ENCODE measurements around the gene ZNF474.
A peak's percentile ranks its signal among the peaks of the same experiment; 100 is the strongest.
"Not testable (repeated sequence)": the region's sequence is repeated elsewhere in the genome, so short reads cannot be mapped to it uniquely, and the experiment has no call there.

Gene ZNF474

GRCh38 chr5:122129306-122129705, at the start of gene ZNF474:
Gene ZNF474 (plus strand): TSS chr5:122129546. CDS start chr5:122151991, 22,445 bp downstream.
- DNase-seq = peak in 9 of 56 donors; percentile 1 to 54 (median 8)

DNA sequence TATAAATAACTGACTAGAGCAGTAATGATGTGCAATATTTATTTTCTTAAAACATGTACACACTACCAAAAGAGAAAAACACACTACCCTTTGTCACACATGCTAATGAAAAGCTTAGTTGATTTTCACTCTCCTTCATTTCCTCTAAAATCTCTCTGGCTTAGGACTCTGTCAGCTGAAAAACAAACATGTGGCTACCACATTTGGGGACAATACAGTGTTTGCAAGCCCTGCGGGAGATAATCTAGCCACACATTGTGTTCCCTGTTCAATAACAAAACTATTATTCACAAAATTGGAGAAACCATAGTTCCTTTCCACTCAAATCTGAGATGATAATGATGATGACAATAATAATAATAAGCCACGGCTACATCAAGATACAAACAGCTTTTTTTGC, 47.8 kb upstream of the ZNF474 start:
- DNase-seq = no peak

DNA sequence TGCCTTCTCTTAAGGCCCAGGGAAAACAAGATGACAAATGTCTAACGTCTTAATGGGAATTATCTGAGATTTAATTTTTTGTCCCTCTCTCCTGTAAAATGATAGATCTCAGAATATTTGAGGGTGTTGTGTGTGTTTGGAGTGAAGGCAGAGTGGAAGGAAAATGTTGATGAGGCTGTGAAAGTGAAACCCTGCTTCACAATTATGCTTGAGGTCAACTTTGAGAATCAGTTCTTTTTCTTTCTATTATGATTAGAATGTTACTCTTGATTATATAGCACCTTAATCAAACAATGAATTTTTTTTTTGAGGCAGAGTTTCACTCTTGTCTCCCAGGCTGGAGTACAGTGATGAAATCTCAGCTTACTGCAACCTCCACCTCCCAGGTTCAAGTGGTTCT, 45.8 kb upstream of the ZNF474 start:
- no peak for DNase-seq

- DNase-seq = no peak
These were observed 44.3 kb upstream of the ZNF474 start for GRCh38 chr5:122085041-122085440.

GRCh38 chr5:122089096-122090013, 40.0 kb upstream of the ZNF474 start:
- DNase-seq = no peak

DNA sequence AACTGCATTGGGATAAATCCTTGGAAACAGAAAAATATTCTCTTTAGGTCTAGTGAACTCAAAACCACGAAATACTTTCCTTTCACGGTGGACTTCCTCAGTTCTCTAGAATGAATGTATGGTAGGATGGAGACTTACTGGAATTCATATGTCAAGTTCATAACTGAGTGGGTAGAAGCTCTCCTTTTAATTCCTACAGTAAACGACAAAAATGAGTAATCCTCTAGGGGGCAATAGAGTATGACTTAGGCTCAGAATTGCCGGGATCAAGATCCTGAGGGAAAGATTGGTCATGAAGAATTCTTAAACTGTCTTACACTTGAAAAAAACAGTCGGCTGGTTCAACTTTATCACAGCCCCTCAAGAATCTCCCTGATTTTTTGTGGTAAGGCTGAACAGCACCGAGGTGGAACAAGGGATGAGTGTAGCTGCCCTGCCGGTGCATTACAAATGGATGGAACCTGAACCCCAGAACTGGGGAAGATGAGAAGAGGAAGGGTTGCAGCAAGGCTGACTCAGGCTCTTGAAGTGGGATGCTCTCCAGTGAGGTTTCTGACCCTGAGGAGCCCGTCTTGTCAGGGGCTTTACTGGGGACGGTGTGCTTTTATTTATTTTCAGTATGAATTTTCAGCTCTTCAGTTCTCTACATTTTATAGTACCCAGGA, 37.3 kb upstream of the ZNF474 start:
- DNase-seq = no peak

- no peak for DNase-seq
These were observed 35.7 kb upstream of the ZNF474 start for GRCh38 chr5:122093415-122094180.

DNA sequence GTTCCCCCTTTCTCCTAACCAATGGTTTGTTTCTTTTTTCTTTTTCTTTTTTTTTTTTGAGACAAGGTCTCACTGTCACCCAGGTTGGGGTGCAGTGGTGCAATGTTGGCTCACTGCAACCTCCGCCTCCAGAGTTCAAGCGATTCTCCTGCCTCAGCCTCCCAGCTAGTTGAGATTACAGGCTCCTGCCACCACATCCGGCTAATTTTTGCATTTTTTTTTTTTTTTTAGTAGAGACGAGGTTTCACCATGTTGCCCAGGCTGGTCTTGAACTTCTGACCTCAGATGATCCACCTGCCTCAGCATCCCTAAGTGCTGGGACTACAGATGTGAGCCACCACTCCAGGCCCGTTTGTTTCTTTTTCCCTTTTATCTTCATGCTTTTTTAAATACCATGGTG, 35.1 kb upstream of the ZNF474 start:
- not testable (repeated sequence) for DNase-seq

- no peak for DNase-seq
These were observed 34.2 kb upstream of the ZNF474 start for GRCh38 chr5:122095158-122095557.

DNA sequence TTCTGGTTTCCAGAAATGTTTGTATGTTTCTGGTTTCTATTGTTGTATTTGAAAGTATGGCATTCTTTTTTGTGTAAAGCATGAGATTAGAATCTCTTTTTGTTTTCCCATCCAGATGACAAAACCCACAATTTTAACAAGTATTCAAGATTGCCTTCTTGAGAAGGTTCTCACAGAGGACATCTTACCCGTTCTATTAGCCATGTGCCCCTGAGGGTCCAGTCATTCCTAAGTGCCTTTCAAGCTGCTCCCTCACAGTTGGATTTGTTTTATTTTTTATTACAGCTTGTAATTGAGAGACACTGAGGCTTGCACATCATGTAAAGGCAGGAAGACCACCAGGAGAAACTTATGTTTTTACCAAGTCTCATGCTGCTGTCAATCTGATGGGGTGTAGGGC, 32.0 kb upstream of the ZNF474 start:
- no peak for DNase-seq

- DNase-seq = no peak
These were observed 30.1 kb upstream of the ZNF474 start for GRCh38 chr5:122099060-122099790.

GRCh38 chr5:122101636-122102285, 27.6 kb upstream of the ZNF474 start:
- DNase-seq = no peak

DNA sequence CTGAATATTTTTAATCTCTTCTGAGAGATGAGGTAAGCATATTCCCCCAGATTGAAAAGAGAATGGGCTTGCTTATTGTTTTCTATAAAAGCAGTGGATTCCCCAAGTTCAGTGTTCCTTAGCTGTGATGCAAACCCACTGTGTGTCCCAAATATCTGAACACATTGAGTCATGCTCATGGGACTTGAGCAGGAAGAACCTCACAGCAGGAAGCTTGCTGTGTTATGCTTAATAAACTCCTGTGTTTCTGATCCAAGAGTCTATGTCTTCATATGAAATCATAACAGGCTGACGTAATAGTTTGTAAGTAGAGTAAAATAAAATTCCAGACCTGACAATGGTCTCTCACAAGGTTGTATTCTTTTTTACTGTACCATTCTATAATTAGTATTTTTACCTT, 26.5 kb upstream of the ZNF474 start:
- no peak for DNase-seq

DNA sequence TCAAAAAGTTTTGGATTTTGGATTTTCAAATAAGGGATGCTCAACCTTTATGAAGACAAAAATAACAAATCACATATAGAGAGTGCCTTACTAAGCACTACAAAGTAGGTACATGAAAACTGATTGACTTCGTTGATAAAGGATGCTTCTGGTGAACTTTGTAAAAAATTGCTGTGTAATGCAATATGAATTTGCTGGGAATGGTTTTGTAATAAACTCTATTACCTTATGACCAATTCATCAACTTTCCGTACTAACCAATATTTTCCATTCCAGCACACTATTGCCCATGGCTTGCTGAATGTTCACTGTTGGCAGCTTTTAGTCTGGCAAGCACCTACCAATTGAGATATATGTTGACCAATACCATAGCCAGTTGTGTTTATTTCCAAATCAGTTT, 23.4 kb upstream of the ZNF474 start:
- no peak for DNase-seq

DNA sequence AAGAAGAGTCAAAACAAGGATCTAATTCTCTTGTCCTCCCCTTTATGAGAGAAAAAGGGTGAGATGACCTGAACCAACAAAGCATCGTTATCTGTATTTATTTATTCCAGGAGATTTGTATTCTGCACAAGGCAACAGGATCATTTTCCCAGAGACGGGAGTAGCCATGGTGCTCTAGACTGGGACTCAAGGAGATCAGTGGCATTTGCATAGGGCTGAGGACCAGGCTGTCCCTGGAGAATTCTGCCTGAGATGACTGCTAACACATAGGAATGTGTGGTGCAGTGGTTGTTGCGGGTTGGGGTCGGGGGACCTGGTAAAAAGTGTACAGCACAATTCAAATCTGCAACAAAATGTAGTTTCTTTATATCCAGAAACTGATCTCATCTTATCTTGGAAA, 22.3 kb upstream of the ZNF474 start:
- DNase-seq = no peak

GRCh38 chr5:122110987-122111386, 18.4 kb upstream of the ZNF474 start:
- no peak for DNase-seq

GRCh38 chr5:122111460-122111859, 17.9 kb upstream of the ZNF474 start:
- no peak for DNase-seq

- no peak for DNase-seq
These were observed 17.3 kb upstream of the ZNF474 start for GRCh38 chr5:122112063-122112462.

DNA sequence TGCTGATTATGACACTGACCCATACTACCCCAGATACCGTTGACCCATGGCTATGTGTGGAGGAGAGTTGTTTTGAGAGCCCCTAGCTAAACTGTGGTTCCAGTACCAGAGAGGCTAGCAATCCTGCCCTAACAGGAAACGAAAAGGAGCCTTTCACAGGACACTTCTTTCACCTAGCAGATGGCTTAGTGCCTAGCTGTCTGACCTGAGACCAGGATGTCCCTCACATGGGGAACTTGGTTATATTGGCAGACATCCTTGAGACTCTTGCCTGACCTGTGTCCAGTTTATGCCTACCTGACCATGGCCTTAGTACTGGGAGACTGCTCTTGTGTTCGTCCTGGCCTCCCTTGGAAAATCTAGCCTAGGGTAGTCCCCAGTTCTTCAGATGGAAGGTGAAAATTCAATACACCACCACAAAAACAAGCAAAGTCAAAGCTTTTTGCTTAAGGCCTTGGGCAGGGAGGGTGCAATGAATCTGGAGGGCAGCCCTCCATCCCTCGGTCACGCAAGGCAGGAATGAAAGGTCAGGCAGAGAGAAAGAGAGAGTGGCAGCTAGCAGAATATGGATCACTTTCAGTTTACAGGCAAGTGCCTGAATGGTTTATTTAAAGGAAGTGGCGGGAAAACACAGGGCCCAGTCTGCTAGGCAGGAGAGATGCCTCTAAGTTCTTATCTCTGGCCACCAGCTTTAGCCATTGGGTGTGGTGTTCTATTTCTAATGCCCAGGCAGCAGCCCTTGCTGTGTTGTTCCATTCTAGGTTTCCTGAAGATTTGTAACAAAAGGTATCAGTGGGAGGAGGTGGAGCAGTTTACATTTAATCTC, 16.4 kb upstream of the ZNF474 start:
- no peak for DNase-seq

GRCh38 chr5:122114501-122114900, 14.8 kb upstream of the ZNF474 start:
- no peak for DNase-seq

All from amygdala (tissue), 56 donors.